ENCODE data around the gene BRD4.

The BRD4 gene

GRCh38 chr19:15265214-15265849 lies 67.0 kb downstream of the BRD4 start:
- DNase-seq (ENCODE audit: low read depth): no peak

- DNase-seq (ENCODE audit: low read depth): no peak
These were observed 67.5 kb downstream of the BRD4 start for GRCh38 chr19:15264933-15265206.

GRCh38 chr19:15264061-15264932 lies 68.0 kb downstream of the BRD4 start:
- DNase-seq (ENCODE audit: low read depth): peak; percentile 65

- DNase-seq (ENCODE audit: low read depth): no peak
These were observed 68.9 kb downstream of the BRD4 start for GRCh38 chr19:15263361-15263985.

- no peak for DNase-seq (ENCODE audit: low read depth)
These were observed 70.3 kb downstream of the BRD4 start for GRCh38 chr19:15262011-15262410.

- peak; percentile 56 for DNase-seq (ENCODE audit: low read depth)
These were observed 71.4 kb downstream of the BRD4 start for GRCh38 chr19:15260939-15261338.

- no peak for DNase-seq (ENCODE audit: low read depth)
These were observed 72.4 kb downstream of the BRD4 start for GRCh38 chr19:15259907-15260306.

- no peak for DNase-seq (ENCODE audit: low read depth)
These were observed 74.6 kb downstream of the BRD4 start for GRCh38 chr19:15257782-15258181.

- DNase-seq (ENCODE audit: low read depth): no peak
These were observed 75.5 kb downstream of the BRD4 start for GRCh38 chr19:15256708-15257331.

GRCh38 chr19:15255359-15255990 lies 76.9 kb downstream of the BRD4 start:
- DNase-seq (ENCODE audit: low read depth): no peak

GRCh38 chr19:15254547-15254946 lies 77.8 kb downstream of the BRD4 start:
- no peak for DNase-seq (ENCODE audit: low read depth)

GRCh38 chr19:15253513-15253912 lies 78.8 kb downstream of the BRD4 start:
- no peak for DNase-seq (ENCODE audit: low read depth)

GRCh38 chr19:15253061-15253460 lies 79.3 kb downstream of the BRD4 start:
- DNase-seq (ENCODE audit: low read depth): no peak

GRCh38 chr19:15252398-15253018 lies 79.8 kb downstream of the BRD4 start:
- DNase-seq (ENCODE audit: low read depth): peak; percentile 88

- peak; percentile 99 for DNase-seq (ENCODE audit: low read depth)
These were observed 80.5 kb downstream of the BRD4 start for GRCh38 chr19:15251749-15252397.

- peak; percentile 98 for DNase-seq (ENCODE audit: low read depth)
These were observed 81.2 kb downstream of the BRD4 start for GRCh38 chr19:15251010-15251748.

- no peak for DNase-seq (ENCODE audit: low read depth)
These were observed 81.7 kb downstream of the BRD4 start for GRCh38 chr19:15250640-15250993.

GRCh38 chr19:15249972-15250639 lies 82.2 kb downstream of the BRD4 start:
- DNase-seq (ENCODE audit: low read depth): peak; percentile 99

GRCh38 chr19:15249528-15249874 lies 82.8 kb downstream of the BRD4 start:
- no peak for DNase-seq (ENCODE audit: low read depth)

All from EH (cell line).